Neural cell (in vitro differentiated cells): ENCODE results near the gene NFIA.

ENCODE experiments used
- CTCF ChIP-seq: fragments of 450-650 bp; IDR thresholded peaks from 2 replicates; pipeline ENCODE4 v1.5.1; 2014; ENCODE audit warnings: antibody characterized with exemption, mild to moderate bottlenecking, moderate library complexity; ENCODE audit not compliant: poor library complexity, severe bottlenecking
- EP300 ChIP-seq: fragments of 450-650 bp; conservative IDR thresholded peaks from 2 replicates; pipeline ENCODE4 v1.6.1; 2014; ENCODE audit warnings: antibody characterized with exemption, mild to moderate bottlenecking, moderate library complexity; ENCODE audit not compliant: poor library complexity, severe bottlenecking
- EZH2 ChIP-seq: fragments of 200-600, 300-800 bp; shearing (Covaris generic), sonication (generic); IDR thresholded peaks from 2 replicates; pipeline ENCODE4 v1.6.1; 2014; ENCODE audit warnings: antibody characterized with exemption, low read length, borderline replicate concordance, mild to moderate bottlenecking; ENCODE audit not compliant: insufficient read depth, poor library complexity, severe bottlenecking
- MXI1 ChIP-seq: fragments of 450-650 bp; conservative IDR thresholded peaks from 2 replicates; pipeline ENCODE4 v1.6.1; 2014; ENCODE audit warnings: antibody characterized with exemption, mild to moderate bottlenecking; ENCODE audit not compliant: poor library complexity, severe bottlenecking
- POLR2AphosphoS5 ChIP-seq: IDR thresholded peaks from 2 replicates; pipeline ENCODE4 v1.6.1; 2012
- TAF1 ChIP-seq: IDR thresholded peaks from 2 replicates; pipeline ENCODE4 v1.6.1; 2012; ENCODE audit warnings: low read depth

- TF ChIP-seq CTCF (no peak), MXI1 (no peak), POLR2AphosphoS5 (no peak), TAF1 (no peak), EP300 (no peak), EZH2 (no peak)
Observed at GRCh38 chr1:61187352-61188086, 105.2 kb downstream of the NFIA start.
